ENCODE measurements around the gene OBSCN. TPM values are rescaled to one million over a fixed set of nuclear protein-coding genes. Genes with fewer than 3 reads are reported as not detected.

Gene OBSCN
- total RNA-seq, 1 experiment from 2014 or later, result 33.3 TPM

GRCh38 chr1:228365271-228366061, 157.6 kb downstream of the OBSCN start:
- no peaks in the 10 kb centered on the region for H3K79me2 ChIP-seq (ENCODE audit: insufficient read depth, low read length)
- WGBS (ENCODE audit: extremely low coverage, insufficient read length, low lambda C conversion rate), result no CpG with 5 or more reads among the region's 20 CpGs
- H2BK20ac ChIP-seq (ENCODE audit: low read depth, low read length, poor library complexity, severe bottlenecking), result no peak overlapping the region
- H3K18ac ChIP-seq (ENCODE audit: insufficient read length, low read depth, low read length), result no peak overlapping the region
- no peak overlapping the region for H4K91ac ChIP-seq (ENCODE audit: insufficient read length, low read depth, low read length)
- no peak for DNase-seq
- H3K27ac ChIP-seq (ENCODE audit: insufficient read length, low read depth, low read length), result no peak overlapping the region
- no peaks in the 10 kb centered on the region for H3K36me3 Mint-ChIP-seq (ENCODE audit: insufficient read depth in 1 of 3, low read depth in 3 of 3)
- H3K9ac ChIP-seq (ENCODE audit: extremely low read depth, insufficient read length, low read length), result no peak overlapping the region
- no peak overlapping the region for H2BK12ac ChIP-seq (ENCODE audit: insufficient read length, low read depth, low read length)
- no peak overlapping the region for H2AK5ac ChIP-seq (ENCODE audit: insufficient read length, low read length)
- H3K4me1 ChIP-seq (ENCODE audit: insufficient read depth, low read length), result no peaks in the 10 kb centered on the region
- peaks cover 3 to 11% of the 10 kb centered on the region in 2 experiments; a peak in 2 of 4 replicates for H3K4me1 Mint-ChIP-seq
- no peaks in the 10 kb centered on the region for H3K79me1 ChIP-seq (ENCODE audit: insufficient read depth, low read depth, low read length, poor library complexity, severe bottlenecking)
- no peak overlapping the region for H2BK15ac ChIP-seq (ENCODE audit: low read depth, low read length)
- H3K27ac Mint-ChIP-seq, result no peak overlapping the region
- H3K27me3 ChIP-seq (ENCODE audit: insufficient read depth, low read length), result no peaks in the 10 kb centered on the region; the same call in 1 of the 2 replicates
- H3T11ph ChIP-seq (ENCODE audit: low read length), result no peak overlapping the region
- H3K4me3 Mint-ChIP-seq, result no peak overlapping the region
- no peak overlapping the region for H2AFZ ChIP-seq (ENCODE audit: low read length)
- no peak overlapping the region for H3K4ac ChIP-seq (ENCODE audit: low read depth, low read length)
- no peaks in the 10 kb centered on the region for H3K9me3 Mint-ChIP-seq
- H3K56ac ChIP-seq (ENCODE audit: insufficient read length, low read depth, low read length), result no peak overlapping the region
- H3K23me2 ChIP-seq (ENCODE audit: insufficient read length, low read depth, low read length, poor library complexity, severe bottlenecking), result no peaks in the 10 kb centered on the region
- H2BK5ac ChIP-seq (ENCODE audit: insufficient read length, low read length), result no peak overlapping the region
- no peak overlapping the region for H2BK120ac ChIP-seq (ENCODE audit: low read depth, low read length, poor library complexity, severe bottlenecking)
- no peak overlapping the region for H4K5ac ChIP-seq (ENCODE audit: insufficient read length, low read depth, low read length)
- no peaks in the 10 kb centered on the region for H3K9me3 ChIP-seq (ENCODE audit: control insufficient read depth, low read depth, low read length)
- no peaks in the 10 kb centered on the region for H4K20me1 ChIP-seq (ENCODE audit: control insufficient read depth, insufficient read depth, insufficient read length)
- no peak overlapping the region for H3K14ac ChIP-seq (ENCODE audit: insufficient read depth, low read length)
- H4K8ac ChIP-seq (replicated peaks; ENCODE audit: insufficient read length, low read depth, low read length), result no peak overlapping the region
- no peak overlapping the region for H3K23ac ChIP-seq (ENCODE audit: insufficient read length, low read depth, low read length)
- H3K4me2 ChIP-seq (ENCODE audit: insufficient read depth, insufficient read length, low read length), result no peak overlapping the region
- TF ChIP-seq CTCF (conservative IDR thresholded peaks at IDR 0.05), result no peak
- H3K27me3 Mint-ChIP-seq (ENCODE audit: low read depth), result peaks cover 5% of the 10 kb centered on the region

Measured in H9 (cell line).